ENCODE measurements around the gene MCOLN2.

MCOLN2 gene

GRCh38 chr1:84887261-84887934 lies 109.5 kb downstream of the MCOLN2 start:
- Histone ChIP-seq H3K56ac (ENCODE audit: low read length) (no peak overlapping the region), H3K27ac (ENCODE audit: low read depth, low read length) (no peak overlapping the region), H3K23ac (ENCODE audit: low read length) (no peak overlapping the region), H2AK5ac (ENCODE audit: low read length) (no peak overlapping the region), H3K79me1 (ENCODE audit: low read length) (no peaks in the 10 kb centered on the region), H3K18ac (ENCODE audit: low read length) (no peak overlapping the region), H3K4me1 (ENCODE audit: control insufficient read depth, low read depth, low read length) (no peaks in the 10 kb centered on the region), H3K4me3 (ENCODE audit: low read length) (no peak overlapping the region), H3K4me2 (ENCODE audit: low read length) (no peak overlapping the region), H4K5ac (ENCODE audit: low read length) (no peak overlapping the region), H2BK5ac (ENCODE audit: low read length) (no peak overlapping the region), H2BK120ac (ENCODE audit: low read depth, low read length) (no peak overlapping the region), H3K79me2 (ENCODE audit: control insufficient read depth, insufficient read depth, low read length) (no peaks in the 10 kb centered on the region), H3K36me3 (ENCODE audit: control insufficient read depth, insufficient read depth, low read length) (no peaks in the 10 kb centered on the region), H3K27me3 (ENCODE audit: insufficient read depth, low read length, poor library complexity) (peaks cover 5% of the 10 kb centered on the region), H4K8ac (ENCODE audit: low read depth, low read length) (no peak overlapping the region), H3K4ac (ENCODE audit: low read depth, low read length) (no peak overlapping the region), H2BK15ac (replicated peaks; ENCODE audit: low read depth) (no peak overlapping the region), H3K9ac (ENCODE audit: low read length) (no peak overlapping the region)
- WGBS (ENCODE audit: extremely low coverage, insufficient coverage, low lambda C conversion rate): no CpG with 5 or more reads among the region's 4 CpGs
- DNase-seq: no peak

DNA sequence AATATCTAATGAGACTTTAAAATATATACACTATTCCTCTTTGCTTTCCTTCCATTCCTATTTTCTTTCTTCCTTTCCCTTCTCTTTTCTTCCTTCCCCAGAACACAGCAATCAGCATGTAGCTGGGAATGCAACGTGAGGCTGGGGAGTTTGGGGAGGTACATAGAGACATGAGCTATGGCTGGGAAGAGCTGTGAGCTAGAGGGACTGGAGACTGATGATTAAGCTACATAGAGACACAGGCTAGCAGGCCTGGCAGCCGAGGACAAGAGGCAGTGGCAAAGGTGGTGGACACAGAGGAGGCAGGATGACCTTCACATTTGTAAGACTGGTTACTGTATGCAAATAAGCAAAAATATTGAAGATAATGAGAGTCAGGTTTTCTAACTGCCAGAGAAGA lies 111.4 kb downstream of the MCOLN2 start:
- Histone ChIP-seq H3K18ac (ENCODE audit: low read length) (no peak overlapping the region), H3K4me3 (ENCODE audit: low read length) (no peak overlapping the region), H3K4ac (ENCODE audit: low read depth, low read length) (no peak overlapping the region), H3K23ac (ENCODE audit: low read length) (no peak overlapping the region), H3K79me2 (ENCODE audit: control insufficient read depth, insufficient read depth, low read length) (no peaks in the 10 kb centered on the region), H3K4me1 (ENCODE audit: control insufficient read depth, low read depth, low read length) (no peaks in the 10 kb centered on the region), H3K79me1 (ENCODE audit: low read length) (no peaks in the 10 kb centered on the region), H2AK5ac (ENCODE audit: low read length) (no peak overlapping the region), H3K4me2 (ENCODE audit: low read length) (no peak overlapping the region), H3K9ac (ENCODE audit: low read length) (no peak overlapping the region), H4K5ac (ENCODE audit: low read length) (no peak overlapping the region), H3K56ac (ENCODE audit: low read length) (no peak overlapping the region), H2BK15ac (replicated peaks; ENCODE audit: low read depth) (no peak overlapping the region), H4K8ac (ENCODE audit: low read depth, low read length) (no peak overlapping the region), H3K27me3 (ENCODE audit: insufficient read depth, low read length, poor library complexity) (no peaks in the 10 kb centered on the region), H2BK5ac (ENCODE audit: low read length) (no peak overlapping the region), H3K36me3 (ENCODE audit: control insufficient read depth, insufficient read depth, low read length) (no peaks in the 10 kb centered on the region), H3K27ac (ENCODE audit: low read depth, low read length) (no peak overlapping the region), H2BK120ac (ENCODE audit: low read depth, low read length) (no peak overlapping the region)
- no peak for DNase-seq
- no CpG with 5 or more reads among the region's 2 CpGs for WGBS (ENCODE audit: extremely low coverage, insufficient coverage, low lambda C conversion rate)

GRCh38 chr1:84884671-84885389 lies 112.1 kb downstream of the MCOLN2 start:
- no peak overlapping the region for H3K23ac ChIP-seq (ENCODE audit: low read length)
- H3K4me3 ChIP-seq (ENCODE audit: low read length): no peak overlapping the region
- no peak overlapping the region for H2AK5ac ChIP-seq (ENCODE audit: low read length)
- H2BK5ac ChIP-seq (ENCODE audit: low read length): no peak overlapping the region
- H4K8ac ChIP-seq (ENCODE audit: low read depth, low read length): no peak overlapping the region
- H3K9ac ChIP-seq (ENCODE audit: low read length): no peak overlapping the region
- no peak overlapping the region for H3K4ac ChIP-seq (ENCODE audit: low read depth, low read length)
- DNase-seq: no peak
- no peak overlapping the region for H3K4me2 ChIP-seq (ENCODE audit: low read length)
- no peak overlapping the region for H4K5ac ChIP-seq (ENCODE audit: low read length)
- H3K56ac ChIP-seq (ENCODE audit: low read length): no peak overlapping the region
- H3K27ac ChIP-seq (ENCODE audit: low read depth, low read length): no peak overlapping the region
- no peaks in the 10 kb centered on the region for H3K79me1 ChIP-seq (ENCODE audit: low read length)
- WGBS (ENCODE audit: extremely low coverage, insufficient coverage, low lambda C conversion rate): no CpG with 5 or more reads among the region's 7 CpGs
- H2BK120ac ChIP-seq (ENCODE audit: low read depth, low read length): no peak overlapping the region
- H3K36me3 ChIP-seq (ENCODE audit: control insufficient read depth, insufficient read depth, low read length): no peaks in the 10 kb centered on the region
- H3K79me2 ChIP-seq (ENCODE audit: control insufficient read depth, insufficient read depth, low read length): no peaks in the 10 kb centered on the region
- no peaks in the 10 kb centered on the region for H3K4me1 ChIP-seq (ENCODE audit: control insufficient read depth, low read depth, low read length)
- H2BK15ac ChIP-seq (replicated peaks; ENCODE audit: low read depth): no peak overlapping the region
- H3K18ac ChIP-seq (ENCODE audit: low read length): no peak overlapping the region
- no peaks in the 10 kb centered on the region for H3K27me3 ChIP-seq (ENCODE audit: insufficient read depth, low read length, poor library complexity)

DNA sequence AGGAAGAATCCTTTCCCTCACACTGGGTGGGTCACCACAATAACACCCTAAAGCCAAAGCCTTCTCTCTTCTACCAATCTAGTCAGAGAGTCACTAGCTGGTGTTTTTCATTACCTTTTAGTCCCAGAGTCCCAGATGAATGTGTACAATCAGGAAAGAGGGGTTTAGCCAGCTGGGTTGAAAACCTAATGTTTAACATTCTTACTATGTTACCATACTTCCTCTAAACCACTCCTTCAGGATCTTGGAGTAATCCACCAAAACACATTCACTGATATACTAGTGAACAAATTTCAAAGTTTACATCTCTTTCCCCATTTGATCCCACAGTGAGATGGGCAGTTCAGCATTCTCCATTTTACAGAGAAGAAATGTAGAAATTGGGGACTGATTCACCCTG lies 113.6 kb downstream of the MCOLN2 start:
- no peak overlapping the region for H4K5ac ChIP-seq (ENCODE audit: low read length)
- H3K79me2 ChIP-seq (ENCODE audit: control insufficient read depth, insufficient read depth, low read length): no peaks in the 10 kb centered on the region
- H2BK120ac ChIP-seq (ENCODE audit: low read depth, low read length): no peak overlapping the region
- no peak overlapping the region for H2AK5ac ChIP-seq (ENCODE audit: low read length)
- no peak overlapping the region for H2BK5ac ChIP-seq (ENCODE audit: low read length)
- H3K18ac ChIP-seq (ENCODE audit: low read length): no peak overlapping the region
- no peak overlapping the region for H2BK15ac ChIP-seq (replicated peaks; ENCODE audit: low read depth)
- H3K36me3 ChIP-seq (ENCODE audit: control insufficient read depth, insufficient read depth, low read length): no peaks in the 10 kb centered on the region
- H4K8ac ChIP-seq (ENCODE audit: low read depth, low read length): no peak overlapping the region
- H3K27me3 ChIP-seq (ENCODE audit: insufficient read depth, low read length, poor library complexity): no peaks in the 10 kb centered on the region
- DNase-seq: no peak
- no peak overlapping the region for H3K23ac ChIP-seq (ENCODE audit: low read length)
- H3K4me2 ChIP-seq (ENCODE audit: low read length): no peak overlapping the region
- H3K4ac ChIP-seq (ENCODE audit: low read depth, low read length): no peak overlapping the region
- no peak overlapping the region for H3K4me3 ChIP-seq (ENCODE audit: low read length)
- H3K9ac ChIP-seq (ENCODE audit: low read length): no peak overlapping the region
- H3K4me1 ChIP-seq (ENCODE audit: control insufficient read depth, low read depth, low read length): no peaks in the 10 kb centered on the region
- no peak overlapping the region for H3K56ac ChIP-seq (ENCODE audit: low read length)
- no peaks in the 10 kb centered on the region for H3K79me1 ChIP-seq (ENCODE audit: low read length)
- no peak overlapping the region for H3K27ac ChIP-seq (ENCODE audit: low read depth, low read length)

DNA sequence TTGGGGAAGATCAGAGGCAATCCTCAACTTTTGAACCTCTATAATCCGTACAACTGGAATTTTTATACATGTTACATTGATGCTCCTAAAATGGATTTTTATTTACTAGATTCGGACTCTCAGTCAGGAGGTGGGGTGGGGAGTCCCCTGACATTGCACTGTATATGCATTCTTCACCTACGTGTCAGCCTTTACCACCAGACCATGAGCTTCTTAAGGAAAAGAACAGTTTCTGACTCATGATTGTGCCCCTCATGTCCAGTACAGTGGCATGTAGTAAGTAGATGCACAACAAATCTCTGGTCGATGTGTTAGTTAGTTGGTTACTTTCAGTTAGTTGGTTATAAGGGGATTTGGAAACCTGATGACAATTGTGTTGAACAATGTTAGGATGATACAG lies 119.3 kb downstream of the MCOLN2 start:
- Histone ChIP-seq H2AK5ac (ENCODE audit: low read length) (no peak overlapping the region), H3K9ac (ENCODE audit: low read length) (no peak overlapping the region), H3K27ac (ENCODE audit: low read depth, low read length) (no peak overlapping the region), H4K8ac (ENCODE audit: low read depth, low read length) (no peak overlapping the region), H3K18ac (ENCODE audit: low read length) (no peak overlapping the region), H3K79me1 (ENCODE audit: low read length) (no peaks in the 10 kb centered on the region), H3K4me2 (ENCODE audit: low read length) (no peak overlapping the region), H2BK120ac (ENCODE audit: low read depth, low read length) (no peak overlapping the region), H3K4me1 (ENCODE audit: control insufficient read depth, low read depth, low read length) (no peaks in the 10 kb centered on the region), H4K5ac (ENCODE audit: low read length) (no peak overlapping the region), H3K36me3 (ENCODE audit: control insufficient read depth, insufficient read depth, low read length) (no peaks in the 10 kb centered on the region), H3K4me3 (ENCODE audit: low read length) (no peak overlapping the region), H2BK15ac (replicated peaks; ENCODE audit: low read depth) (no peak overlapping the region), H3K23ac (ENCODE audit: low read length) (no peak overlapping the region), H3K79me2 (ENCODE audit: control insufficient read depth, insufficient read depth, low read length) (no peaks in the 10 kb centered on the region), H2BK5ac (ENCODE audit: low read length) (no peak overlapping the region), H3K4ac (ENCODE audit: low read depth, low read length) (no peak overlapping the region), H3K27me3 (ENCODE audit: insufficient read depth, low read length, poor library complexity) (no peaks in the 10 kb centered on the region), H3K56ac (ENCODE audit: low read length) (no peak overlapping the region)
- WGBS (ENCODE audit: extremely low coverage, insufficient coverage, low lambda C conversion rate): no CpG with 5 or more reads among the region's 4 CpGs
- no peak for DNase-seq

DNA sequence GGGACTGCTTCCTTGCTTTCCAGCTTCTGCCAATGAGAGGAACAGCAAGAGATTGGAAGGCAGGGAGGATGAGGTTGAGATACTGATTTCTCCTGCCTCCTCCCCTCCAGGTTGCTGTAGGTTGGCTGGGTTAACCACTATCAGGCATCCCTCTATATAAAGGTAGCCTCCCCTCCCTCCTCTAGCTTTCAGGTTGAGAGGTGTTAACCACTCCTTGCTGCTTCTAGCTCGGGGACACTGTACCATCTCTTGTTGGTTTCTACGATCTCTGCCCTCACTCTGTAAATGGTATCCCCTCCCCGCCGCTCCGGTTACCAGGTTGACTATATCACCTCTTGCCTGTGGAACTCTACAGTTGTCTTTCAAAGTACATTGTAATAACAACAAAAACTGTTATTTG lies 120.6 kb downstream of the MCOLN2 start:
- no peaks in the 10 kb centered on the region for H3K79me2 ChIP-seq (ENCODE audit: control insufficient read depth, insufficient read depth, low read length)
- no peaks in the 10 kb centered on the region for H3K36me3 ChIP-seq (ENCODE audit: control insufficient read depth, insufficient read depth, low read length)
- H2BK120ac ChIP-seq (ENCODE audit: low read depth, low read length): no peak overlapping the region
- no peak overlapping the region for H3K4ac ChIP-seq (ENCODE audit: low read depth, low read length)
- H3K9ac ChIP-seq (ENCODE audit: low read length): no peak overlapping the region
- no peaks in the 10 kb centered on the region for H3K79me1 ChIP-seq (ENCODE audit: low read length)
- H3K4me1 ChIP-seq (ENCODE audit: control insufficient read depth, low read depth, low read length): no peaks in the 10 kb centered on the region
- no peak overlapping the region for H2BK15ac ChIP-seq (replicated peaks; ENCODE audit: low read depth)
- no CpG with 5 or more reads among the region's 5 CpGs for WGBS (ENCODE audit: extremely low coverage, insufficient coverage, low lambda C conversion rate)
- H3K18ac ChIP-seq (ENCODE audit: low read length): no peak overlapping the region
- no peak overlapping the region for H3K23ac ChIP-seq (ENCODE audit: low read length)
- no peak overlapping the region for H3K56ac ChIP-seq (ENCODE audit: low read length)
- DNase-seq: no peak
- no peak overlapping the region for H4K5ac ChIP-seq (ENCODE audit: low read length)
- no peak overlapping the region for H3K4me3 ChIP-seq (ENCODE audit: low read length)
- no peak overlapping the region for H4K8ac ChIP-seq (ENCODE audit: low read depth, low read length)
- no peak overlapping the region for H3K4me2 ChIP-seq (ENCODE audit: low read length)
- no peak overlapping the region for H2BK5ac ChIP-seq (ENCODE audit: low read length)
- H3K27me3 ChIP-seq (ENCODE audit: insufficient read depth, low read length, poor library complexity): no peaks in the 10 kb centered on the region
- H3K27ac ChIP-seq (ENCODE audit: low read depth, low read length): no peak overlapping the region
- H2AK5ac ChIP-seq (ENCODE audit: low read length): no peak overlapping the region

All from mesendoderm (in vitro differentiated cells).